Liver (tissue), 3 donors: ENCODE results near the gene PRELID1.

Experiments
- FOXA2 ChIP-seq: IDR thresholded peaks from 2 replicates; pipeline ENCODE4 v1.6.1; 2016; ENCODE audit warnings: antibody characterized with exemption
- HNF4G ChIP-seq: IDR thresholded peaks from 2 replicates; pipeline ENCODE4 v1.6.1; 2016; ENCODE audit warnings: antibody characterized with exemption
- RAD21 ChIP-seq, 2 donors: IDR thresholded peaks; 2 replicates each; pipeline ENCODE4 v1.6.1; 2016; ENCODE audit warnings: antibody characterized with exemption in 2 of 2, mild to moderate bottlenecking in 2 of 2
- SP1 ChIP-seq: IDR thresholded peaks from 2 replicates; pipeline ENCODE4 v1.6.1; 2018; ENCODE audit warnings: antibody characterized with exemption, mild to moderate bottlenecking
- YY1 ChIP-seq: IDR thresholded peaks from 2 replicates; pipeline ENCODE4 v1.6.1; 2016; ENCODE audit warnings: antibody characterized with exemption, mild to moderate bottlenecking
- TF ChIP-seq, protein P1 (sequence below): IDR thresholded peaks from 2 replicates; pipeline ENCODE4 v1.6.1; 2016; ENCODE audit warnings: antibody characterized with exemption
- TF ChIP-seq, protein P2 (sequence below): fragments of 150-350 bp; IDR thresholded peaks from 2 replicates; pipeline ENCODE4 v1.5.1; 2017; ENCODE audit warnings: improper control_type of control experiment, low read depth, low read length; ENCODE audit not compliant: missing input control
- TF ChIP-seq, protein P3 (sequence below): IDR thresholded peaks from 2 replicates; pipeline ENCODE4 v1.6.1; 2016; ENCODE audit warnings: antibody characterized with exemption, mild to moderate bottlenecking
- TF ChIP-seq, protein P4 (sequence below): IDR thresholded peaks from 2 replicates; pipeline ENCODE4 v1.6.1; 2016; ENCODE audit warnings: antibody characterized with exemption
- donor health status: healthy.
- donor health status: healthy.

DNA sequence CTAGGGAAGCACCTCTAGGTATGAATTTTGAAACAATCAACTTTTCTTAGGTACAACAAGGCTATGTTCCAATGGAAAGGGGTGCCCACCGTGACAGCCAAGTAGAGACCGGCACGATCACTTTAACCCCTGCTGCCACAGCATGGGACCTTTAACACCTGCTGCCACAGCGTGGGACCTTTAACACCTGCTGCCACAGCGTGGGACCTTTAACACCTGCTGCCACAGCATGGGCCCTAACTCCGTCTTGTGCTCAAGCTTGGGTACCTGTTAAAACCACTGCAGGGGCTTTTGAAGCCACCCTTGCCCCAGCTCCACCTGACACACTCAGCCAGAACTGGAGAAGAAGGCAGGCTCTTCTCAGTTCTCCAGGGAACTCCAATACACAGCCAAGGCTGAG is 26.3 kb downstream of the PRELID1 start:
- TF ChIP-seq RAD21 (IDR thresholded peaks at IDR 0.05) = no peak
- TF ChIP-seq, protein P1, sequence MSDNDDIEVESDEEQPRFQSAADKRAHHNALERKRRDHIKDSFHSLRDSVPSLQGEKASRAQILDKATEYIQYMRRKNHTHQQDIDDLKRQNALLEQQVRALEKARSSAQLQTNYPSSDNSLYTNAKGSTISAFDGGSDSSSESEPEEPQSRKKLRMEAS = no peak
- TF ChIP-seq, protein P2, sequence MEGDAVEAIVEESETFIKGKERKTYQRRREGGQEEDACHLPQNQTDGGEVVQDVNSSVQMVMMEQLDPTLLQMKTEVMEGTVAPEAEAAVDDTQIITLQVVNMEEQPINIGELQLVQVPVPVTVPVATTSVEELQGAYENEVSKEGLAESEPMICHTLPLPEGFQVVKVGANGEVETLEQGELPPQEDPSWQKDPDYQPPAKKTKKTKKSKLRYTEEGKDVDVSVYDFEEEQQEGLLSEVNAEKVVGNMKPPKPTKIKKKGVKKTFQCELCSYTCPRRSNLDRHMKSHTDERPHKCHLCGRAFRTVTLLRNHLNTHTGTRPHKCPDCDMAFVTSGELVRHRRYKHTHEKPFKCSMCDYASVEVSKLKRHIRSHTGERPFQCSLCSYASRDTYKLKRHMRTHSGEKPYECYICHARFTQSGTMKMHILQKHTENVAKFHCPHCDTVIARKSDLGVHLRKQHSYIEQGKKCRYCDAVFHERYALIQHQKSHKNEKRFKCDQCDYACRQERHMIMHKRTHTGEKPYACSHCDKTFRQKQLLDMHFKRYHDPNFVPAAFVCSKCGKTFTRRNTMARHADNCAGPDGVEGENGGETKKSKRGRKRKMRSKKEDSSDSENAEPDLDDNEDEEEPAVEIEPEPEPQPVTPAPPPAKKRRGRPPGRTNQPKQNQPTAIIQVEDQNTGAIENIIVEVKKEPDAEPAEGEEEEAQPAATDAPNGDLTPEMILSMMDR = no peak
- no peak for TF ChIP-seq HNF4G
- no peak for TF ChIP-seq YY1
- TF ChIP-seq, protein P3, sequence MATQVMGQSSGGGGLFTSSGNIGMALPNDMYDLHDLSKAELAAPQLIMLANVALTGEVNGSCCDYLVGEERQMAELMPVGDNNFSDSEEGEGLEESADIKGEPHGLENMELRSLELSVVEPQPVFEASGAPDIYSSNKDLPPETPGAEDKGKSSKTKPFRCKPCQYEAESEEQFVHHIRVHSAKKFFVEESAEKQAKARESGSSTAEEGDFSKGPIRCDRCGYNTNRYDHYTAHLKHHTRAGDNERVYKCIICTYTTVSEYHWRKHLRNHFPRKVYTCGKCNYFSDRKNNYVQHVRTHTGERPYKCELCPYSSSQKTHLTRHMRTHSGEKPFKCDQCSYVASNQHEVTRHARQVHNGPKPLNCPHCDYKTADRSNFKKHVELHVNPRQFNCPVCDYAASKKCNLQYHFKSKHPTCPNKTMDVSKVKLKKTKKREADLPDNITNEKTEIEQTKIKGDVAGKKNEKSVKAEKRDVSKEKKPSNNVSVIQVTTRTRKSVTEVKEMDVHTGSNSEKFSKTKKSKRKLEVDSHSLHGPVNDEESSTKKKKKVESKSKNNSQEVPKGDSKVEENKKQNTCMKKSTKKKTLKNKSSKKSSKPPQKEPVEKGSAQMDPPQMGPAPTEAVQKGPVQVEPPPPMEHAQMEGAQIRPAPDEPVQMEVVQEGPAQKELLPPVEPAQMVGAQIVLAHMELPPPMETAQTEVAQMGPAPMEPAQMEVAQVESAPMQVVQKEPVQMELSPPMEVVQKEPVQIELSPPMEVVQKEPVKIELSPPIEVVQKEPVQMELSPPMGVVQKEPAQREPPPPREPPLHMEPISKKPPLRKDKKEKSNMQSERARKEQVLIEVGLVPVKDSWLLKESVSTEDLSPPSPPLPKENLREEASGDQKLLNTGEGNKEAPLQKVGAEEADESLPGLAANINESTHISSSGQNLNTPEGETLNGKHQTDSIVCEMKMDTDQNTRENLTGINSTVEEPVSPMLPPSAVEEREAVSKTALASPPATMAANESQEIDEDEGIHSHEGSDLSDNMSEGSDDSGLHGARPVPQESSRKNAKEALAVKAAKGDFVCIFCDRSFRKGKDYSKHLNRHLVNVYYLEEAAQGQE = no peak
- no peak for TF ChIP-seq FOXA2
- TF ChIP-seq, protein P4, sequence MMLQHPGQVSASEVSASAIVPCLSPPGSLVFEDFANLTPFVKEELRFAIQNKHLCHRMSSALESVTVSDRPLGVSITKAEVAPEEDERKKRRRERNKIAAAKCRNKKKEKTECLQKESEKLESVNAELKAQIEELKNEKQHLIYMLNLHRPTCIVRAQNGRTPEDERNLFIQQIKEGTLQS = no peak
- TF ChIP-seq SP1 = no peak
